ENCODE results near the gene NEUROG3. TPM values are rescaled to one million over a fixed set of nuclear protein-coding genes. Genes with fewer than 3 reads are reported as not detected.

The NEUROG3 gene
- total RNA-seq, 2 donors from 2014 or later, result not detected

- intact Hi-C loops (cut with DNase I), result no loop called here
- Histone ChIP-seq H3K27me3 (replicated peaks; ENCODE audit: insufficient read depth) (peaks cover 49% of the 10 kb centered on the region), H3K36me3 (no peaks in the 10 kb centered on the region), H3K4me1 (replicated peaks) (no peaks in the 10 kb centered on the region), H3K9me3 (no peaks in the 10 kb centered on the region), H3K27ac (no peak overlapping the region), H3K4me3 (no peak overlapping the region)
- WGBS, result 1% methylated on average over 51 of the region's 51 CpGs
- no peak for DNase-seq (ENCODE audit: low spot score)
- no peak for TF ChIP-seq POLR2A (IDR thresholded peaks at IDR 0.05)
- no peak for TF ChIP-seq CTCF (IDR thresholded peaks at IDR 0.05)
- no peak for TF ChIP-seq POLR2AphosphoS5 (IDR thresholded peaks at IDR 0.05)
Measured at GRCh38 chr10:69577268-69578232, 4.3 kb upstream of the NEUROG3 start.

GRCh38 chr10:69576334-69577011 lies 3.3 kb upstream of the NEUROG3 start:
- no peak overlapping the region for H3K4me3 ChIP-seq
- H3K4me1 ChIP-seq (replicated peaks), result no peaks in the 10 kb centered on the region
- H3K36me3 ChIP-seq, result no peaks in the 10 kb centered on the region
- no peaks in the 10 kb centered on the region for H3K9me3 ChIP-seq
- no peak for DNase-seq (ENCODE audit: low spot score)
- intact Hi-C loops (cut with DNase I), result no loop called here
- WGBS, result 1% methylated on average over 28 of the region's 28 CpGs
- H3K27me3 ChIP-seq (replicated peaks; ENCODE audit: insufficient read depth), result peaks cover 58% of the 10 kb centered on the region
- no peak for TF ChIP-seq POLR2AphosphoS5 (IDR thresholded peaks at IDR 0.05)
- no peak for TF ChIP-seq CTCF (IDR thresholded peaks at IDR 0.05)
- no peak for TF ChIP-seq POLR2A (IDR thresholded peaks at IDR 0.05)
- H3K27ac ChIP-seq, result no peak overlapping the region

DNA sequence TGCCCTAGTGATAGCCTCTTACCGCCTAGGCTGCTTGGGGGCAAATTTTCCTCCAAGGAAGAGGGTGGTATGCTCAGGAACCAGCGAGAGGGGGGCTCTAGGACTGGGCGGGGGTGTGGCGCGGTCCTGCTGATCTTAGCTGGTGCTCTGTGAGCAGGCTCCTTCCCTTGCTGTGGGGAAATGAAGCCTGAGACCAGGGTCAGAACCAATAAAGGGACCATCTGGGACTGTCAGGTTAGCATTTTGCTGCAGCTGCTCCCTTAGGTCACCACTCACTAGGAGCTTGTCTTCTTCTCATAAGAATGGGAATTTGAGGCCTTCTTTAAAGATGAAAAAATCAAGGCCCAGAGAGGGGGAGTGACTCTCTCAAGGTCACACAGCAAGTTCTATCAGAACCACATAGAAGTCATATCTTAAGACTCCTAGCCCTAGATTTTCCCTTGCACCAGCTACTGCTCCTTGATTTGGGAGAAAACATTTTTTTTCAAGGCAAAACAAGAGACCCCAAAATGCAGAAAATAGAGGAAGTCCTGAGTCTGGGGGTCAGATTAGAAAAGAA lies 2.0 kb upstream of the NEUROG3 start:
- Histone ChIP-seq H3K4me3 (no peak overlapping the region), H3K27me3 (replicated peaks; ENCODE audit: insufficient read depth) (peaks cover 59% of the 10 kb centered on the region), H3K36me3 (no peaks in the 10 kb centered on the region), H3K27ac (no peak overlapping the region), H3K4me1 (replicated peaks) (no peaks in the 10 kb centered on the region), H3K9me3 (no peaks in the 10 kb centered on the region)
- 1% methylated on average over 5 of the region's 5 CpGs for WGBS
- TF ChIP-seq POLR2A (IDR thresholded peaks at IDR 0.05) (no peak), POLR2AphosphoS5 (IDR thresholded peaks at IDR 0.05) (no peak), CTCF (IDR thresholded peaks at IDR 0.05) (no peak)
- no peak for DNase-seq (ENCODE audit: low spot score)
- intact Hi-C loops (cut with DNase I), result no loop called here

GRCh38 chr10:69574571-69574978 lies 1.4 kb upstream of the NEUROG3 start:
- Histone ChIP-seq H3K4me3 (no peak overlapping the region), H3K27ac (no peak overlapping the region), H3K4me1 (replicated peaks) (no peaks in the 10 kb centered on the region), H3K36me3 (no peaks in the 10 kb centered on the region), H3K27me3 (replicated peaks; ENCODE audit: insufficient read depth) (peaks cover 60% of the 10 kb centered on the region), H3K9me3 (no peaks in the 10 kb centered on the region)
- intact Hi-C loops (cut with DNase I), result no loop called here
- TF ChIP-seq CTCF (IDR thresholded peaks at IDR 0.05) (no peak), POLR2A (IDR thresholded peaks at IDR 0.05) (no peak), POLR2AphosphoS5 (IDR thresholded peaks at IDR 0.05) (no peak)
- 0% methylated on average over 12 of the region's 12 CpGs for WGBS
- no peak for DNase-seq (ENCODE audit: low spot score)
